HG03175 (cell line): ENCODE measurements around the gene PGAP6.
"Not testable (repeated sequence)": the region's sequence is repeated elsewhere in the genome, so short reads cannot be mapped to it uniquely, and the experiment has no call there.

Experiments used
- ATAC-seq: cut with Tn5 transposase; IDR thresholded peaks from one replicate; pipeline ENCODE4 v1.9.1; 2021; ENCODE audit warnings: mild to moderate bottlenecking, moderate library complexity; ENCODE audit not compliant: unreplicated experiment

PGAP6 gene

DNA sequence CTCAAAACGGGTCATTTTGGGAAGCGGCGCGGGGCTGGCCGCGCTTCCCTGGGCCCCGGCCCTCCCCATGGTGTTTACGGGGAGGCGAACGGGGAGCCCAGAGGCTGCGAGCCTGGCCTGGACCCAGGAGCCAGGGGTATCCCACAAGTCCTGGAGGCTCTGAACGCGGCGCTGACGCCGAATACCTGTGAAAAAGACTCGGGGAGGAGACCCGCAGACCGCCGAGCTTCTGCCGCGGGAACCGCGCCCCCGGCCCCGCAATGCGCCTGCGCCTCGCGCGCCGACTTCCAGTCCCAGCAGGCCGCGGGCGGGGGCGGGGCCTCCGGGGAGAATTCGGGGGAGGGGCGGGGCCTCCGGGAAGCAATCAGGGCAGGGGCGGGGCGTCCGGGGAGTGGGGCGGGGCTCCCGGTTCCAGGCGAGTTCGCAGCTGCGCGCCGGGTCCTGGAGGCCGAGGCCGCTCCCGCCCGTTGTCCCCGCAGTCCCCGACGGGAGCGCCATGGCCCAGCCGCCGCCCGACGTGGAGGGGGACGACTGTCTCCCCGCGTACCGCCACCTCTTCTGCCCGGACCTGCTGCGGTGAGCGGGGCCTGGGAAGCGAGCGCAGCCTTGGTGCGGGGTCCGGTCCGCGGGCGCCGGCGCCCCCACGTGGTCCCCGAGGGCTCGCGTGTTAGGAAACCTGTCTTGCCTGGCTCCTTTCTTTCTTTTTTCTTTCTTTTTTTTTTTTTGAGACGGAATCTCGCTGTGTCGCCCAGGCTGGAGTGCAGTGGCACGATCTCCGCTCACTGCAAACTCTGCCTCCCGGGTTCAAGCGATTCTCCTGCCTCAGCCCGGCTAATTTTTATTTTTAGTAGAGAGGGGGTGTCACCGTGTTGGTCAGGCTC, 19.9 kb upstream of the PGAP6 start, which contains the start of gene DECR2:
TSS of gene DECR2 (plus strand) at position 418 of the 881 bp plus-strand sequence. CDS start at position 497, 79 bp downstream.
- ATAC-seq = peak; percentile 65

DNA sequence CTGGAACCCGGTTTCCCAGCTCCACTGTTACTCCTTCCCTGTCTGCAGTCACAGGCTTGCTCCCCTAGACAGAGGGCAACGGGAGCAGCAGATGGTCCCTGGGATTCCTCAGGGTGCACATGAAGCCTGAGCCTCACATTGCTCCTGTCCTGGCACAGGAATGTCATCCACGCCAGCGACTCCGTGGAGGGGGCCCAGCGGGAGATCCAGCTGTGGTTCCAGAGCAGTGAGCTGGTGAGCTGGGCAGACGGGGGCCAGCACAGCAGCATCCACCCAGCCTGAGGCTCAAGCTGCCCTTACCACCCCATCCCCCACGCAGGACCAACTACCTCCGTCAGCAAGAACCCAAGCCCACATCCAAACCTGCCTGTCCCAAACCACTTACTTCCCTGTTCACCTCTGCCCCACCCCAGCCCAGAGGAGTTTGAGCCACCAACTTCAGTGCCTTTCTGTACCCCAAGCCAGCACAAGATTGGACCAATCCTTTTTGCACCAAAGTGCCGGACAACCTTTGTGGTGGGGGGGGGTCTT, 18.3 kb upstream of the PGAP6 start:
- no peak for ATAC-seq

DNA sequence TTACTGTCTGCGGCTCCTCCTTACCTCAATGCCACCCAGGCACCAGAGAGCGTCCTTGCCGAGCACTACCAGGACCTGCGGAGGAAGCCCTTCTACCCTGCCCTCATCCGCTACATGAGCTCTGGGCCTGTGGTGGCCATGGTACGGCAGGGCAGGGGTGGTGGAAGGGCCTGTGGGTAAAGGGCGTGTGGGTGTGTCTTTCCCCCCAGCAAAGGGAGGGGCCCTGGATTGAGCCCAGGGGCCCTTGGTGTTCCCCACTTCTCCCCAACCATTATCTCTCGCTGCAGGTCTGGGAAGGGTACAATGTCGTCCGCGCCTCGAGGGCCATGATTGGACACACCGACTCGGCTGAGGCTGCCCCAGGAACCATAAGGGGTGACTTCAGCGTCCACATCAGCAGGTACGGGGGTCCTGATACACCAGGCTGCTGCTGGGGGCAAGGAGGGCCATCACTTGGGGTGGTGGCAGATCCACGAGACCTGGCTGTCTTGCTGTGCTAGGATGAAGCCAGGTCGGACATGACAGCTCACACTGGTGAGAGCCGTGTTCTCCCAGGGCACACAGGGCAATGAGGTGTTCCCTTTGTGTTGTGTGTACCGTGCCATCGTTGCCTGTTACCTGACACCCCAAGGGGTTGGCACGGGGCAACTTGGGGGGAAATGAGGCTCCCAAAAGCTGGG, 17.7 kb upstream of the PGAP6 start:
- no peak for ATAC-seq

DNA sequence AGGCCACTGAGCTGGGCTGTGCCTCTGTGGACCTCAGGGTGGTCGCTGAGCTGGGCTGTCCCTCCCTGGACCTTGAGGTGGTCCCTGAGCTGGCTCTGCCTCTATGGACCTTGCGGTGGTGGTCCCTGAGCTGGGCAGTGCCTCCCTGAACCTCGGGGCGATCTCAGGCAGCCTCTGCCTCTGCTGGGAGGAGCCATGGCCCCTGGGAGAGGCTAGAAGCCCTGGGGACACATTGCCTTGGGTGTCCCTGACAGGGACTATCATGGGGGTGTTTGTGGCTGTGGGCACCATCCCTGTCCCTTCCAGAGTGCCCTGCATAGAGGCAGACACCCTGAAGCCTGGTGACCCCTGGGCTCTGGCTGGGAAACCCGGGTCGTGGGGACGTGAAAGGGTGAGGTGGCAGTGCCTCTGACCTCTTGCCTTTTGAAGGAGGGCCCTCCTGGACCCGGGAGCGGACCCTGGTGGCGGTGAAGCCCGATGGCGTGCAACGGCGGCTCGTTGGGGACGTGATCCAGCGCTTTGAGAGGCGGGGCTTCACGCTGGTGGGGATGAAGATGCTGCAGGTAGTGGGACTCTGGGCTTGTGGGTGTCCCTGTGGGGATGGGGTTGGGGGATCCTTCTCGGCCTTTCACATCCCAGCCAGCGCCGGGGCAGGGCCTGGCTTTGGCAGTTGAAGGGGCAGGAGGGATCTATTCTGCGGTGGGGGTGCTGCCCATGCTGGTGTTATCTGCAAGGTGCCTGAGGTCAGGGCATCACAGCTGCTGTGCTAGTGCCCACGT, 17.0 kb upstream of the PGAP6 start:
- no peak for ATAC-seq

DNA sequence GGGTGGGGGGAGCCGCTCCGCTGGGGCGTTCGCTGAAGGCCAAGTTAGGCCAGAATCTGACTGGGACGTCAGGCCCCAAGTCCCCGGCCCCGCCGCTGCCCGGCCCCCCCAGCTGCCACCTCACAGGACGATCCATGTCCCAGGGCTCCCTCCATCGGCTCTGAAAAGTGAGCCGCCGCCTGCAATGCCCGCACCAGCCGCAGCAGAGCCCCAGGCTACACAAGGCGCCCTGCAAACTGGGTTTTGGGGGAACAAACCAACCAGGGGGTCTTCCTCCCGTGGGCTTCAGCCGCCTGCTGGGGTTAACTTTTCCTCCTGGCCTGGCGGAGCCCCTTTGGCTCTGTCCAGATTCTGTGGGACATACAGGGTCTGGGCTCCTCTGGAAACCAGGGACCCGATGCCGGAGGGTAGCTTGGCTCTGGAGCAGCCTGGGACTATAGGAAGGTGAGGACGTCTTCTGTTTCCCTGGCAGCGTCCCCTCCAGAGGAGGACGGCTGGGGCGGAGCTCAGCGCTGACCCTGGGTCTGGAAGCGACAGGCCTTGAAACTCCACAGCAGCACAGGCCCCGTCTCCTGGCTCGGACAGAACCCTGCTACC, 16.1 kb upstream of the PGAP6 start:
- ATAC-seq = no peak

DNA sequence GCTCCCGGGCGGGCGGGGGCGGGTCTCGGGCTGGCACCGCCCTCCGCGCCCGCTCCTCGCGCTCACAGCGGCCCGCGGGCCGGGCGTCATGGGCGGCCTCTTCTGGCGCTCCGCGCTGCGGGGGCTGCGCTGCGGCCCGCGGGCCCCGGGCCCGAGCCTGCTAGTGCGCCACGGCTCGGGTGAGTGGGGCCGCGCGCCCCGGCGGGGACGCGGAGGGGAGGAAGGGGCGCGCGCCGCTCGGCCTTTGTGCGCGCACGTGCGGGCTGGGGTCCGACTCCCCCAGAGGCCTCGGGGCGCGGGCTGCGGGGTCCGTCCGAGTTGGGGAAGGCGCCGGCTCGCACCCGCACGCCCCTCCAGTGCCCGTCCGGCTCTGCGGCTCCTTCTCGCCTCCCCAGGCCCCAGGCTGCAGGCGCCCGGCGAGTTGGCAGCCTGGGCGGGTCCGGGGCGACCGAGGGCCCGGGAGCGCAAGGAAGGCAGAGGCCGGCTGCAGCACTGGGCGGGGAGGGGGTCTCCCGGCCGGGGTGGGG, 15.4 kb upstream of the PGAP6 start, which contains the start of gene NME4:
TSS of gene NME4 (plus strand) at position 65 of the 527 bp plus-strand sequence. CDS start at position 89, 24 bp downstream.
- ATAC-seq = no peak

DNA sequence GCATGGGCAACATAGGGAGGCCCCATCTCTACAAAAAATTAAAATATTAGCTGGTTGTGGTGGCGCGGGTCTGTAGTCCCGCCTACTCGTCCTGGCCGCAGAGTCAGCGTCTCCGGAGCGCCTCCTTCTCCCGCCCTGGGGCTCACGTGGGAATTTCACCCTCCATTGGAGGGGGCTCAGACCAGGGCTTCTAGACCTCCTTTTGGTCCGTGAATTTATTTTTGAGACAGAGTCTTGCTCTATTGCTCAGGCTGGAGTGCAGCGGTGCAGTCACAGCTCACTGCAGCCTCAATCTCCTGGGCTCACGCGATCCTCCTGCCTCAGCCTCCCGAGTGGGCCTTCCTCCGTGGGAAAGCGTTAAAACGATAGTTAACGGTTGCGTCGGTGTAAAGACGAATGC, 14.8 kb upstream of the PGAP6 start:
- no peak for ATAC-seq

DNA sequence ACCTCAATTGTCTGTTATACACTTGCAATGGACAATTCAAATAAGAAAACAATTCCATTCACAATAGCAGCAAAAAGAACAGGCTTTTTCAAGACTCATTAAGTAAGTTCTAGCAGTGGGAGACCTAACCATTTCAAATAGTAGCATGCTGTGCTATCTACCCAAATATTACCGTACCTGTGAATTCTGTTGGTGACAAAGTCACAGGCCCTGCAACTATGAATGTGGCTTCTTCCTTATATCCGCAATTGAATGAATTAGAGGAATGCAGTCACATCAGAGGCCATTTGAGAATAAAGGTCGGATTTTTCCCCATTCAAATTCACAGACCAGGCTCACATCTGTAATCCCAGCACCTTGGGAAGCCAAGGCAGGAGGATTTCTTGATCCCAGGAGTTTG, 14.4 kb upstream of the PGAP6 start:
- ATAC-seq = no peak

DNA sequence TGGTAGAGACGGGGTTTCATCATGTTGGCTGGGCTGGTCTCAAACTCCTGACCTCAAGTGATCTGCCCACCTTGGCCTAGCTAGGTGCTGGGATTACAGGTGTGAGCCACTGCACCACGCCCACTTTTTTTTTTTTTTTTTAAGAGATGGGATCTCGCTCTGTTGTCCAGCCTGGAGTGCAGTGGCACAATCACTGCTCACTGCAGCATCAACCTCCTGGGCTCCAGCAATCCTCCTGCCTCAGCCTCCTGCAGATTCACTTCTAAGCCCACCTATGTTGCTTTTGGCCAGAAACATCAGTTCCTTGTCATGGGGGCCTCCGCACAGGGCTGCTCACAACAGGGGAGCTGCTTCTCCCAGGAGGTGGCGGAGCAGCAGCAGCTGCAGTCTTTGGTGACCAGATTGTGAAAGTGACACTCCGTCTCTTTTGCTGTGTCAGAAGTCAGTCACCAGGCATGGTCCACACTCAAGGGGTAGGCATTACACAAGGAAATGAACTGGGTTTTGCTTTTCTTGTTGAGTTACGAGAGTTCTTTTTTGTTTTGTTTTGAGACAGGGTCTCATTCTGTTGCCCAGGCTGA, 10.8 kb upstream of the PGAP6 start:
- ATAC-seq = no peak

DNA sequence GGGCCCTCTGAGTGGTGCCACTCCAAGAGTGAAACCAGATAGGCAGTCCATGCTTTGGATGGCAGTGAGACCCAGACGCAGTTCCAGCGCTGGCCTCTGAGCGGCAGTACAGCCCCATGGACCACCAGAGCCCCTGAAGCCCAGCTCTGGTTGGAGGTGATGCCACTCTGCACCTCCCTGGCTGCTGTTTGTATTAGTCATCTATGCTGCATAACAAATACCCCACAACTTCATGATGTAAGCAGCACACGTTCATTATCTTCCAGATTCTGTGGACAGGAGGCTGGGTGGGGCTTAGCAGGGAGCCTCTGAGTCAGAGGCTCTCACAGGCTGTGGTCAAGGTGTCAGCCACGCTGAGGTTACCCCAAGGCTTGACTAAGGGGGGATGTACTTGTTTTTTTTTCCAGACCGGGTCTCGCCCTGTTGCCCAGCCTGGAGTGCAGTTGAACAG, 10.1 kb upstream of the PGAP6 start:
- no peak for ATAC-seq

DNA sequence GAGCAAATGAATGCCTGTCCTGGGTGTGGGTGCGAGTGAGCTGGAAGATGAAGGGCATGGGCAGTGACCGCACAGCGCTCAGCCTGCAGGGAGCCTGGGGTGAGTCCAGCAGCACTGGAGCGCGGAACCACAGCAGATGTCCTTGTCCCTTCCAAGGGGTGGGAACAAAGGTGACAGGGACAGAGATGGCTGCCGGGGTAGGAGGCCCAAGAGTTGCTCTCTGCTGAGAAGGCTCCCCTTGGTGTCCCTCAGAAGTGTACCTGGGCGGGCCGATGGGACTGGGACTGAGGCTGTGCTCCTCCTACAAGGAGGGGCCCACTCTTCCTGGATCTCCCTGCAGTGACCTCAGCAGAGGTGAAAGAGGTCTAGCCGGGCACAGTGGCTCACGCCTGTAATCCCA, 7.6 kb upstream of the PGAP6 start:
- ATAC-seq = no peak

DNA sequence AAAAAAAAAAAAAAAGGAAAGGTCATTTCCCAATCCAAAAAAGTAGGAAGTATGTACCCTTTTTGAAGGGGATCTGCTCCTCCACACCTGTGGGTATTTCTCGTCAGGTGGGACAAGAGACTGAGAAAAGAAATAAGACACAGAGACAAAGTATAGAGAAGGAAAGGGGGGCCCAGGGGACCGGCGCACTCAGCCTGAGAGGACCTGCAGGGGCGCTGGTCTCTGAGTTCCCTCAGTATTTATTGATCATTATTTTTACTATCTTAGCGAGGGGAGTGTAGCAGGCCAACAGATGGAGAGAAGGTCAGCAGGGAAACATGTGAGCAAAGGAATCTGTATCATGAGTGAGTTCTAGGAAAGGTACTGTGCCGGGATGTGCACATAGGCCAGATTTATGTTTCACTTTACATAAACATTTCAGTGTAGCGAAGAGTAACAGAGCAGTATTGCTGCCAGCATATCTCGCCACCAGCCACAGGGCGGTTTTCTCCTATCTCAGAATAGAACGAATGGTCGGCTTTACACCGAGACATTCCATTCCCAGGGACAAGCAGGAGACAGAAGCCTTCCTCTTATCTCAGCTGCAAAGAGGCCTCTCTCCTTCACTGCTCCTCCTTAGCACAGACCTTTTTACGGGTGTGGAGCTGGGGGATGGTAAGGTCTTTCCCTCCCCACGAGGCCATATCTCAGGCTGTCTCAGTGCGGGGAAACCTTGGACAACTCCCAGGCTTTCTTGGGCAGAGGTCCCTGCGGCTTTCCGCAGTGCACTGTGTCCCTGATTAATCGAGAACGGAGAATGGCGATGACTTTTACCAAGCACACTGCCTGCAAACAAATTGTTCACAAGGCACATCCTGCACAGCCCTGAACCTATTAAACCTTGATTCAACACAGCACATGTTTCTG, 6.2 kb upstream of the PGAP6 start:
- not testable (repeated sequence) for ATAC-seq

DNA sequence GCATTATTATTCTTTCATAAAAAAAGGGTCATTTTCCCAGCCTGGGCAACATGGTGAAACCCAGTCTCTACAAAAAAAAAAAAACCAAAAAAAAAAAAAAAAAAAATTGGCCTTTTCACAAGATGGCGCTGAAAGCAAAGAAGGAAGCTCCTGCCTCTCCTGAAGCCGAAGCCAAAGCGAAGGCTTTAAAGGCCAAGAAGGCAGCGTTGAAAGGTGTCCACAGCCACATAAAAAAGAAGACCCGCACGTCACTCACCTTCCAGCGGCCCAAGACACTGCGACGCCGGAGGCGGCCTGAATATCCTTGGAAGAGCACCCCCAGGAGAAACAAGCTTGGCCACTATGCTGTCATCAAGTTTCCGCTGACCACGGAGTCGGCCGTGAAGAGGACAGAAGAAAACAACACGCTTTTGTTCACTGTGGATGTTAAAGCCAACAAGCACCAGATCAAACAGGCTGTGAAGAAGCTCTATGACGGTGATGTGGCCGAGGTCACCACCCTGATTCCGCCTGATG, 4.9 kb upstream of the PGAP6 start:
- ATAC-seq = no peak

DNA sequence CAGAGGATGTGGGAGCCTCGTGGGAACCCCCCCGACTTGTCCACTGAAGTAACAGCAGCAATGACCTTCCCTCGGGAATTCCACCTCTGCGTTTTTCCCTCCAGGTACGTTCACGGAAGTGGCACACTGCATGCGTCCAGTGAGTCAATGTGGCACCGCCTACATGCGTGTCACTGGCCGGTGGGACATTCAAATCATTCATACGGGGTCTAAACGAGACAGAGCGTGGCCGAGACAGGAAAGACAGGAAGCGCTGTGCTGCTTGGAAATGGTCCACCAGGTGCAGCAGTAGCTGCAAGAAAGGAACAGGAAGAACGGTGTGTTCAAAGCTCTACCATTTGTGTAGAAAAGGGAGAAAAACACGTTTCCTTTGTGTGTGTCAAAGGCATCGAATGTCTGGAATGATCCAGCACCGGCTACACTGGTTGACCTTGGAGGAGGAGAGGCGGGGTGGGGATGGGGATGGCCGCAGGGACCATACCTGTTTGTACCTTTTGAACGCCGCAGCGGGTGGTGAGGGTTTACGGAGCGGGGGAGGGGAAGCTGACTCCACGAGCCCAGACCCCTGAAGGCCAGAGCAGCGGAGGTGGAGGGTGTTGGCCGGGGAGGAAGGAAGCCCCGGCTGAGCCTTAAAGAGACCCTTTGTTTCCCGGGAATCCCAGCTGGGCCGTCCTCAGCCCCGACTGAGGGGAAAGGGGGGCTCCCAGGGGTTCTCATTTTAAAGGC, 1.7 kb upstream of the PGAP6 start:
- ATAC-seq = no peak

DNA sequence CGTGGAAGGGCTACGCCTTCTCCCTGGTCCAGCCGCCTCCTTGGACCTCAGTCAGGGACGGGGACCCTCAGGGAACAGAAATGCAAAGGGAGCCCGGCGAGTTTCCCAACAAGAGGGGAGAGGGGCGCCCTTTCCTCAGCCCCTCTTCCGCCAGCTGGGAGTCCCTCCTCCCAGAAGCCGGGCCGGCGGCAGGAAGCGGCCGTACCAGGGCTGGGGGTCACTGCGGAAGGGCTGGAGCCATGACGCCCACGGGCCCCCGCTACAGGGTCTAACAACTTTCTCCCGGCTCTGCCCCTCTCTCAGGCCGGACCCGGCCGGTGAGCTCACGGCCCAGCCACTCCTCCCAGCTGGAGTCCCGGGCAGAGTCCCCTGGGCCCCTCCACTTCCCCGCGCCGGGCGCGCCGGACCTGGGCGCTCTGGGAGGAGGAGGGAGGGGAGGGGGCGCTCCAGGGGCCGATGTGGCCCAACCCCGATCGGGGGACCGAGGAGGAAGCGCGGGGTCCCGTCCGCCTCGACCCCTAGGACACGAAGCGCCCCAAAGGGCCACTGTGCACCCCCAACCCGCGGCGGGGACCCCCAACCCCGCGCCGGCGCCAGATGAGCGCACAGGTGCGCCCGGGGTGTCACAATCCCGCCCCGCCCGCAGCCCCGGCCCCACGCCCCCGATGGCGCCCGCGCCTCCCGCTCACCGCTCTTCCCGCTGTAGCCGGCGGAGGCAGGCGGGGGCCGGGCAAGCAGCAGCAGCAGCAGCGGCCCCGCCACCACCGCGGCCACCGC, 578 bp downstream of the PGAP6 start:
- ATAC-seq = peak; percentile 11

DNA sequence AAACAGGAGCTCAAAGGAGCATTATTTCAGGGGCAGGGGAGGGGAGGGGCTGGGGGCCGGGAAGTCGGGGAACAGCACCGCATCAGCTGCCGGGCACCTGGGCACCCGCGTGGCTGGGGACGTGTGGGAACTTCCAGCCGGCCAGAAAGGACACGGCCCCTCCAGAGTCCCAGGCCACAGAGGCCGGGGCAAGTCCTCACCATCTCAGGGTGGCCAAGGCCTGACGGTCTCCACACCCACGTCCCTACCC, 1.1 kb downstream of the PGAP6 start:
- ATAC-seq = no peak

DNA sequence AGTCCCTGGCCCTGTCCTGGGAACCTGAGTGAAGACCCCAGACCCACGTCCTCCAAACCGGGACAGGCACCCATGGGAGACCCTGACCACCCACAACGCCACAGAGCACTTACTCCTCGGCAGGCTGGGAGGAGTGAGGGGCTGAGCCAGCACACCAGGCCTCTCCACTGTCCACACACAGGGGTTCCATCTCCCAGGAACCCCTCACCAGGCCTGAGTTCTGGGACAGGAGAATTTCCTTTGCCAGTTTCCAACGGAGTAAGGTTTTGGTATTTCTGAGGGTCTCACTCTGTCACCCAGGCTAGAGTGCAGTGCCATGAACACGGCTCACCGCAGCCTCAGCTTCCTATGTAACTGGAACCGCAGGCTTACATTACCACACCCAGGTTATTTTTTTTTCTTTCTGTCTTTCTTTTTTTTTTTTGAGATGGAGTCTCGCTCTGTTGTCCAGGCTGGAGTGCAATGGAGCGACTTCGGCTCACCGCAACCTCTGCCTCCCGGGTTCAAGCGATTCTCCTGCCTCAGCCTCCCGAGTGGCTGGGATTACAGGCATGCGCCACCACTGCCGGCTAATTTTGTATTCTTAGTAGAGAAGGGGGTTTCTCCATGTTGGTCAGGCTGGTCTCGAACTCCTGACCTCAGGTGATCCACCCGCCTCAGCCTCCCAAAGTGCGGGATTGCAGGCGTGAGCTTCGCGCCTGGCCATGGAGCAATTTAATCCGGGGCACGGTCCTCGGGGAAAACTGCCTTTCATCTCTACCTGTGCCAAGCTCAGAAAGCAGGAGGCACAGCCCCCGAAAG, 1.6 kb downstream of the PGAP6 start:
- no peak for ATAC-seq
